Stimulated activated CD8-positive, alpha-beta memory T cell treated with anti-CD3 and anti-CD28 coated beads, Interleukin-15, amount 100 ng/mL, for 1 hour (primary cell): ENCODE results near the gene ETV4.
"Not testable (repeated sequence)": the region's sequence is repeated elsewhere in the genome, so short reads cannot be mapped to it uniquely, and the experiment has no call there.

ENCODE experiments used
- DNase-seq: peaks from one replicate; pipeline ENCODE4 v3.0.0-alpha.2; 2020; ENCODE audit warnings: low read depth

ETV4 gene

DNA sequence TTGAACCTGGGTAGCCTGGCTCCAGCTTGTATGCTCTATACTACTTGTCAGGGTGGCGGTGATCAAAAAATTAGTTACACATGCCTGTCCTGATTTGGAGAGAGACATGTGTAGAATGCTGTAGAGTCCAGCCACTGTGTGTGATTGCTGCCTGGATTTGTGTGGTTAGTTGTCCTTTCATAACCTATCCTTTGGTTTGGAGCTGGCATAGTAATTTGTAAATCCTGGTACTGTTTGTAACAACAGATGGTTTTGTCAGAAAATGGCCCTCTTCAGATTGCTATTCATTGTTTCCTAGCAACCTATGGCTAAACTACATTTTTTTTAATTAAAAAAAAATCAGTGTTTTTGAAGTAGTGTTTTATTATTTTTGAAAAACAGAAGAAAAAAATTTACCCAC is 30.5 kb downstream of the ETV4 start:
- no peak for DNase-seq

- not testable (repeated sequence) for DNase-seq
Measured at GRCh38 chr17:43511199-43511598, 34.9 kb downstream of the ETV4 start.

DNA sequence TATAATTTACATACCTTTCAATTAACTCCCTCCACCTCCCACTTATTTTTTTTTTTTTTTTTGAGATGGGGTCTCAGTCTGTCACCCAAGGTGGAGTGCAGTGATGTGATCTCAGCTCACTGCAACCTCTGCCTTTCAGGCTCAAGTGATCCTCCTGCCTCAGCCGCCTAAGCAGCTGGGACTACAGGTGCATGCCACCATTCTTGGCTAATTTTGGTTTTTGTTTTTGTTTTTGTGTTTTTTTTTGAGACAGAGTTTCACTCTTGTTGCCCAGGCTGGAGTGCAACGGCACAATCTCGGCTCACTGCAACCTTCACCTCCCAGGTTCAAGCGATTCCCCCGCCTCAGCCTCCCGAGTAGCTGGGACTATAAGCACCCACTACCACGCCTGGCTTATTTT is 36.7 kb downstream of the ETV4 start:
- not testable (repeated sequence) for DNase-seq

GRCh38 chr17:43490621-43491020 is 55.5 kb downstream of the ETV4 start:
- DNase-seq = no peak

DNA sequence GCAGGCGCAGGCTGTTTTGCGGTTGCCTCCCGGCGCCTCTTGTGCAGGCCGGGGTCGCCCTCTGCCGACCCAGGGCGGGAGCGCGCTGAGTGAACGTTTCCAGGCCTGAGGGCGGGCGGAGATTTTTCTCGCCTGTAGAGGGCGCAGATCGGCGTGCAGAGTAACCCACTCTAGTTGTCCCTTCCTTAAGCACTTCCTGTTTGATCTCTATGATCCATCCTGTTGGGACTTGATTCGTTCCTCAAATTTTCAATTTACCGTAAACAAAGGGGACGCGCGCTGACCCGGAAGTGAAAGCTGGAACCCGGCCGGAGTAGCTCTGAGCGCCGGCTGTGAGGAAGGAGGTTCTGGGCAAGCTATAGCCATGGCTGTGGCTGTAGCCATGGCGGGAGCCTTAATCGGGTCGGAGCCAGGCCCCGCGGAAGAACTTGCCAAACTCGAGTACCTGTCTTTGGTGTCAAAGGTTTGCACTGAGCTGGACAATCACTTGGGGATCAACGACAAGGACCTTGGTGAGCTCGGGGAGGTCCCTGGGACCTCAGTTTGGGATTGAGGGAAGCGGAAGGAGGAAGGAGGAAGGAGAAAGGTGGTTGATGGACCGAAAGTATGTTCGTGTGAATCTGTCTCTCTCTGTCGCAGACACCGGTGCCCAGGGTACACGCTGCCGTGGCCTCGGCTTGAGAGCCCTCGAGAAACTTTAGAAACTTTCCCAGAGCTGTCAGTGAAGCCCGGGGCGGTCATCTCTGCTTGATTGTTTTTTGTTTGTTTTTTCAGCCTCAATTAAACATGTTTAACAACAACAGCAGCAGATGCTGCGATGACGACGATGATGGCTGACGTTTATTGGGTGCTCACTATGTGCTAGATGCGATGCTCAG is 62.2 kb downstream of the ETV4 start, which contains the start of gene DHX8:
TSS of gene DHX8 (plus strand) at position 302 of the 878 bp plus-strand sequence. CDS start at position 365, 63 bp downstream.
- DNase-seq = peak; percentile 97

- no peak for DNase-seq
Measured at GRCh38 chr17:43482103-43483012, 63.8 kb downstream of the ETV4 start.

DNA sequence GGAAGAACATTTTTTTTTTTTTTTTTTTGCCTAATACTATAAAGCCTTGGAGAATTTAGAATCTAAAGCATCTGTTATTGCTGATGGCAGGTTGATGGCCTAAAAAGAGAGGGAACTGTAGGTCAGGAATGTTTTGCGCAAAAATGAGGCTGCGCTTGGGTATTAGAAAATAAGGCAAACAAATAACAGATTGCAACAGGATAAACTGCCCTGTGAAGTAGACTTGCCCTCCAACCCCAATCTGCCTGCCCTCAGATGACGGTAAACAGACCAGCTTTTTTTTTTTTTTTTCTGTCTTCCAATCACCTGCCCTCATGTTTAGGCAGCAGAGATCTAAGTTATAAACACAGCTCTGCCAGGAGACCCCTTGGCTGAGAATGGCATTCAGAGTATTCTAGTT is 66.2 kb downstream of the ETV4 start:
- no peak for DNase-seq
